Measurements from ENCODE around the gene AP4E1. TPM values are rescaled to one million over a fixed set of nuclear protein-coding genes. Genes with fewer than 3 reads are reported as not detected.

Gene AP4E1
- polyA plus RNA-seq, 1 donor from 2014 or later = 8.6 TPM

- Histone ChIP-seq H3K36me3 (ENCODE audit: insufficient read depth, low read length) (no peaks in the 10 kb centered on the region), H3K79me2 (replicated peaks; ENCODE audit: insufficient read depth, low read length) (no peaks in the 10 kb centered on the region), H3K9me3 (ENCODE audit: low read length) (no peaks in the 10 kb centered on the region), H2AFZ (ENCODE audit: low read depth, low read length) (no peak overlapping the region), H3K9me2 (ENCODE audit: insufficient read depth, low read length) (no peaks in the 10 kb centered on the region), H3K4me2 (ENCODE audit: low read length) (no peak overlapping the region), H3F3A (ENCODE audit: insufficient read depth, low read length, poor library complexity, severe bottlenecking) (no peaks in the 10 kb centered on the region), H3K27me3 (ENCODE audit: insufficient read depth, low read depth, low read length) (no peaks in the 10 kb centered on the region), H3K4me3 (ENCODE audit: low read length) (no peak overlapping the region), H4K20me1 (ENCODE audit: insufficient read depth) (no peaks in the 10 kb centered on the region), H3K9ac (ENCODE audit: low read length) (no peak overlapping the region), H3K27ac (ENCODE audit: low read length) (no peak overlapping the region)
- TF ChIP-seq CTCF (IDR thresholded peaks at IDR 0.05; ENCODE audit: poor library complexity, severe bottlenecking) (no peak), EZH2 (IDR thresholded peaks at IDR 0.05; ENCODE audit: borderline replicate concordance, insufficient read depth, low read length, poor library complexity, severe bottlenecking) (no peak), MXI1 (conservative IDR thresholded peaks at IDR 0.05; ENCODE audit: poor library complexity, severe bottlenecking) (no peak), SMC3 (conservative IDR thresholded peaks at IDR 0.05; ENCODE audit: poor library complexity) (no peak), REST (IDR thresholded peaks at IDR 0.05; ENCODE audit: borderline replicate concordance) (no peak), EP300 (conservative IDR thresholded peaks at IDR 0.05; ENCODE audit: poor library complexity, severe bottlenecking) (no peak), RAD21 (conservative IDR thresholded peaks at IDR 0.05) (no peak), TAF1 (IDR thresholded peaks at IDR 0.05; ENCODE audit: low read depth) (no peak), POLR2AphosphoS5 (IDR thresholded peaks at IDR 0.05) (no peak)
Observed at GRCh38 chr15:51046799-51047449, 138.4 kb downstream of the AP4E1 start.

- TF ChIP-seq CTCF (IDR thresholded peaks at IDR 0.05; ENCODE audit: poor library complexity, severe bottlenecking) = no peak
- no peak for TF ChIP-seq EP300 (conservative IDR thresholded peaks at IDR 0.05; ENCODE audit: poor library complexity, severe bottlenecking)
- no peak for TF ChIP-seq EZH2 (IDR thresholded peaks at IDR 0.05; ENCODE audit: borderline replicate concordance, insufficient read depth, low read length, poor library complexity, severe bottlenecking)
- no peak for TF ChIP-seq POLR2AphosphoS5 (IDR thresholded peaks at IDR 0.05)
- no peak for TF ChIP-seq MXI1 (conservative IDR thresholded peaks at IDR 0.05; ENCODE audit: poor library complexity, severe bottlenecking)
- TF ChIP-seq TAF1 (IDR thresholded peaks at IDR 0.05; ENCODE audit: low read depth) = no peak
- TF ChIP-seq RAD21 (conservative IDR thresholded peaks at IDR 0.05) = no peak
- TF ChIP-seq SMC3 (conservative IDR thresholded peaks at IDR 0.05; ENCODE audit: poor library complexity) = no peak
- TF ChIP-seq REST (IDR thresholded peaks at IDR 0.05; ENCODE audit: borderline replicate concordance) = no peak
- Histone ChIP-seq H3K27me3 (ENCODE audit: insufficient read depth, low read depth, low read length) (no peaks in the 10 kb centered on the region), H3F3A (ENCODE audit: insufficient read depth, low read length, poor library complexity, severe bottlenecking) (no peaks in the 10 kb centered on the region), H3K9ac (ENCODE audit: low read length) (no peak overlapping the region), H3K27ac (ENCODE audit: low read length) (no peak overlapping the region), H2AFZ (ENCODE audit: low read depth, low read length) (no peak overlapping the region), H3K79me2 (replicated peaks; ENCODE audit: insufficient read depth, low read length) (no peaks in the 10 kb centered on the region), H3K4me3 (ENCODE audit: low read length) (no peak overlapping the region), H3K9me3 (ENCODE audit: low read length) (no peaks in the 10 kb centered on the region), H3K9me2 (ENCODE audit: insufficient read depth, low read length) (no peaks in the 10 kb centered on the region), H3K4me2 (ENCODE audit: low read length) (no peak overlapping the region), H3K36me3 (ENCODE audit: insufficient read depth, low read length) (no peaks in the 10 kb centered on the region), H4K20me1 (ENCODE audit: insufficient read depth) (no peaks in the 10 kb centered on the region)
Observed at GRCh38 chr15:51048308-51048707, 139.8 kb downstream of the AP4E1 start.
